Measurements from ENCODE around the gene LSG1. TPM values are rescaled to one million over a fixed set of nuclear protein-coding genes. Genes with fewer than 3 reads are reported as not detected.
A peak's percentile ranks its signal among the peaks of the same experiment; 100 is the strongest.

The LSG1 gene
- total RNA-seq, 3 donors from 2014 or later (not counting 1 experiment from before 2014, with no cell fraction given) = 56.4 to 67.6 (median 64.9) TPM

DNA sequence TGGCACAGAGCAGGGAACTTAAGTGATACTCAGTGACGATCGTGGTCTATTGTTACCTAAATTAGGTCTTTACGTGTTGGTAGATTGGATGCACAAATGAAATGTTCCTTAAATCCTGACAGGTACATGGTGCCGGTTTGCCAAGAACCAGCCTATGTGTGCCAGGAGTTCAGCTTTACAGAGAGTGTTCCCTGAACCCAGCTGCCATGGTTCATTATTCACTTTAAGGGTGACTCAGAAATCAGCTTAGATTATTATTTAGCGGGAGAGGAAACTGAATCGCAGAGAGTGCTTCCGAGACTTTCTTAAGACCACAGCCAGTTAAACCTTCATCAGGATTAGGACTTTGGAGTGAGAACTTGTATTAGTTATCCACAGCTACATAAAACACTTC, 35.2 kb upstream of the LSG1 start:
- Mint-ChIP-seq H3K4me3 (no peak overlapping the region), H3K4me1 (peaks cover 0 to 16% of the 10 kb centered on the region in 2 donors), H3K27me3 (ENCODE audit: low read depth in 2 of 2) (peaks cover 0 to 9% of the 10 kb centered on the region in 2 donors), H3K9me3 (peaks cover 0 to 3% of the 10 kb centered on the region in 2 donors), H3K36me3 (no peaks in the 10 kb centered on the region), H3K27ac (no peak overlapping the region)
- Histone ChIP-seq H3K27me3 (ENCODE audit: control insufficient read depth, insufficient read depth, low read length) (no peaks in the 10 kb centered on the region), H3K4me1 (ENCODE audit: control insufficient read depth, insufficient read depth, low read length) (no peaks in the 10 kb centered on the region), H3K36me3 (ENCODE audit: control insufficient read depth, insufficient read depth, low read length) (no peaks in the 10 kb centered on the region), H3K4me3 (ENCODE audit: low read length) (no peak overlapping the region), H3K27ac (ENCODE audit: low read length) (no peak overlapping the region), H3K9me3 (ENCODE audit: control insufficient read depth, insufficient read depth, low read length) (peaks cover 4% of the 10 kb centered on the region)
- TF ChIP-seq, protein P1, sequence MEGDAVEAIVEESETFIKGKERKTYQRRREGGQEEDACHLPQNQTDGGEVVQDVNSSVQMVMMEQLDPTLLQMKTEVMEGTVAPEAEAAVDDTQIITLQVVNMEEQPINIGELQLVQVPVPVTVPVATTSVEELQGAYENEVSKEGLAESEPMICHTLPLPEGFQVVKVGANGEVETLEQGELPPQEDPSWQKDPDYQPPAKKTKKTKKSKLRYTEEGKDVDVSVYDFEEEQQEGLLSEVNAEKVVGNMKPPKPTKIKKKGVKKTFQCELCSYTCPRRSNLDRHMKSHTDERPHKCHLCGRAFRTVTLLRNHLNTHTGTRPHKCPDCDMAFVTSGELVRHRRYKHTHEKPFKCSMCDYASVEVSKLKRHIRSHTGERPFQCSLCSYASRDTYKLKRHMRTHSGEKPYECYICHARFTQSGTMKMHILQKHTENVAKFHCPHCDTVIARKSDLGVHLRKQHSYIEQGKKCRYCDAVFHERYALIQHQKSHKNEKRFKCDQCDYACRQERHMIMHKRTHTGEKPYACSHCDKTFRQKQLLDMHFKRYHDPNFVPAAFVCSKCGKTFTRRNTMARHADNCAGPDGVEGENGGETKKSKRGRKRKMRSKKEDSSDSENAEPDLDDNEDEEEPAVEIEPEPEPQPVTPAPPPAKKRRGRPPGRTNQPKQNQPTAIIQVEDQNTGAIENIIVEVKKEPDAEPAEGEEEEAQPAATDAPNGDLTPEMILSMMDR (IDR thresholded peaks at IDR 0.05) = no peak
- intact Hi-C loops (cut with micrococcal nuclease) = no loop called here
- 97% methylated on average over 6 of the region's 7 CpGs for WGBS (ENCODE audit: insufficient coverage)
- no peak for ATAC-seq
- no peak for DNase-seq

- Histone ChIP-seq H3K36me3 (ENCODE audit: control insufficient read depth, insufficient read depth, low read length) (no peaks in the 10 kb centered on the region), H3K27ac (ENCODE audit: low read length) (no peak overlapping the region), H3K4me1 (ENCODE audit: control insufficient read depth, insufficient read depth, low read length) (no peaks in the 10 kb centered on the region), H3K9me3 (ENCODE audit: control insufficient read depth, insufficient read depth, low read length) (peaks cover 4% of the 10 kb centered on the region), H3K4me3 (ENCODE audit: low read length) (no peak overlapping the region), H3K27me3 (ENCODE audit: control insufficient read depth, insufficient read depth, low read length) (no peaks in the 10 kb centered on the region)
- DNase-seq (no peak), ATAC-seq (no peak)
- TF ChIP-seq, protein P1 (IDR thresholded peaks at IDR 0.05) = no peak
- no peak overlapping the region for H3K4me3 Mint-ChIP-seq
- peak overlapping the region in 1 of 2 donors; percentile 53 for H3K27ac Mint-ChIP-seq
- H3K36me3 Mint-ChIP-seq = no peaks in the 10 kb centered on the region
- WGBS (ENCODE audit: insufficient coverage) = 96% methylated on average over 11 of the region's 11 CpGs
- intact Hi-C loops (cut with micrococcal nuclease) = no loop called here
- H3K9me3 Mint-ChIP-seq = peaks cover 0 to 3% of the 10 kb centered on the region in 2 donors
- H3K4me1 Mint-ChIP-seq = peaks cover 0 to 12% of the 10 kb centered on the region in 2 donors
- peaks cover 0 to 10% of the 10 kb centered on the region in 2 donors for H3K27me3 Mint-ChIP-seq (ENCODE audit: low read depth in 2 of 2)
Observed at GRCh38 chr3:194705761-194706160, 33.8 kb upstream of the LSG1 start.

GRCh38 chr3:194705227-194705626, 33.2 kb upstream of the LSG1 start:
- Histone ChIP-seq H3K27ac (ENCODE audit: low read length) (no peak overlapping the region), H3K9me3 (ENCODE audit: control insufficient read depth, insufficient read depth, low read length) (peaks cover 4% of the 10 kb centered on the region), H3K27me3 (ENCODE audit: control insufficient read depth, insufficient read depth, low read length) (no peaks in the 10 kb centered on the region), H3K4me1 (ENCODE audit: control insufficient read depth, insufficient read depth, low read length) (no peaks in the 10 kb centered on the region), H3K4me3 (ENCODE audit: low read length) (no peak overlapping the region), H3K36me3 (ENCODE audit: control insufficient read depth, insufficient read depth, low read length) (no peaks in the 10 kb centered on the region)
- peaks cover 0 to 12% of the 10 kb centered on the region in 2 donors for H3K4me1 Mint-ChIP-seq
- intact Hi-C loops (cut with micrococcal nuclease) = no loop called here
- 77% methylated on average over 8 of the region's 8 CpGs for WGBS (ENCODE audit: insufficient coverage)
- ATAC-seq = no peak
- DNase-seq = no peak
- H3K4me3 Mint-ChIP-seq = no peak overlapping the region
- no peak overlapping the region for H3K27ac Mint-ChIP-seq
- no peaks in the 10 kb centered on the region for H3K36me3 Mint-ChIP-seq
- H3K27me3 Mint-ChIP-seq (ENCODE audit: low read depth in 2 of 2) = peaks cover 0 to 10% of the 10 kb centered on the region in 2 donors
- peaks cover 0 to 3% of the 10 kb centered on the region in 2 donors for H3K9me3 Mint-ChIP-seq
- TF ChIP-seq, protein P1 (IDR thresholded peaks at IDR 0.05) = no peak

- Mint-ChIP-seq H3K36me3 (no peaks in the 10 kb centered on the region), H3K4me1 (peaks cover 0 to 12% of the 10 kb centered on the region in 2 donors), H3K4me3 (no peak overlapping the region), H3K9me3 (no peaks in the 10 kb centered on the region), H3K27ac (no peak overlapping the region), H3K27me3 (ENCODE audit: low read depth in 2 of 2) (peaks cover 0 to 13% of the 10 kb centered on the region in 2 donors)
- no peaks in the 10 kb centered on the region for H3K27me3 ChIP-seq (ENCODE audit: control insufficient read depth, insufficient read depth, low read length)
- 93% methylated on average over 9 of the region's 9 CpGs for WGBS (ENCODE audit: insufficient coverage)
- DNase-seq (no peak), ATAC-seq (no peak)
- H3K27ac ChIP-seq (ENCODE audit: low read length) = no peak overlapping the region
- H3K4me3 ChIP-seq (ENCODE audit: low read length) = no peak overlapping the region
- no peaks in the 10 kb centered on the region for H3K4me1 ChIP-seq (ENCODE audit: control insufficient read depth, insufficient read depth, low read length)
- TF ChIP-seq, protein P1 (IDR thresholded peaks at IDR 0.05) = no peak
- intact Hi-C loops (cut with micrococcal nuclease) = no loop called here
- H3K9me3 ChIP-seq (ENCODE audit: control insufficient read depth, insufficient read depth, low read length) = peaks cover 6% of the 10 kb centered on the region
- no peaks in the 10 kb centered on the region for H3K36me3 ChIP-seq (ENCODE audit: control insufficient read depth, insufficient read depth, low read length)
Observed at GRCh38 chr3:194702545-194702944, 30.6 kb upstream of the LSG1 start.

All from natural killer cell (primary cell).